Calu3 (cell line): Measurements from ENCODE around the gene LRP5. TPM values are rescaled to one million over a fixed set of nuclear protein-coding genes. Genes with fewer than 3 reads are reported as not detected.

Experiments used
- BruUV-seq: library from RNA; stranded (reverse); fragments of 400-500 nt; replicated peaks from 2 replicates; lab custom pipeline; 2021; lab: Mats Ljungman, UMichigan
- CTCF ChIA-PET: fragments of 300-600 bp; sonication (Branson Sonifier 250); formaldehyde crosslinking; loops from one replicate; lab custom pipeline; 2022; ENCODE audit warnings: antibody characterized with exemption; lab: Charles Lee
- DNase-seq: peaks from one replicate; pipeline ENCODE4 v3.0.0; 2022
- H3K27ac Mint-ChIP-seq: one replicate; pipeline ENCODE4 v1.8.0; 2022; ENCODE audit warnings: mixed read lengths; ENCODE audit not compliant: unreplicated experiment
- H3K27me3 Mint-ChIP-seq: one replicate; pipeline ENCODE4 v1.8.0; 2022; ENCODE audit warnings: mixed read lengths; ENCODE audit not compliant: unreplicated experiment
- H3K36me3 Mint-ChIP-seq: one replicate; pipeline ENCODE4 v1.8.0; 2022; ENCODE audit warnings: mild to moderate bottlenecking, moderate library complexity, mixed read lengths; ENCODE audit not compliant: insufficient read depth, unreplicated experiment
- H3K4me1 Mint-ChIP-seq: one replicate; pipeline ENCODE4 v1.8.0; 2022; ENCODE audit warnings: mild to moderate bottlenecking, low read depth, mixed read lengths; ENCODE audit not compliant: unreplicated experiment
- H3K4me3 Mint-ChIP-seq: one replicate; pipeline ENCODE4 v1.8.0; 2022; ENCODE audit warnings: mild to moderate bottlenecking, low read depth, moderate library complexity, mixed read lengths; ENCODE audit not compliant: unreplicated experiment
- H3K9me3 Mint-ChIP-seq: one replicate; pipeline ENCODE4 v1.8.0; 2022; ENCODE audit warnings: low read depth, mixed read lengths; ENCODE audit not compliant: unreplicated experiment
- intact Hi-C: fragments of 100-400 bp; cut with micrococcal nuclease; formaldehyde crosslinking; loops from one replicate; pipeline ENCODE4 v1.10.0; 2022; ENCODE audit not compliant: unreplicated experiment
- total RNA-seq: library from RNA; stranded (reverse); gene quantifications from 2 replicates; pipeline ENCODE4 v1.2.3, GENCODE V29; 2022
- TF ChIP-seq, protein P1 (sequence below): fragments of 200-600 bp; IDR thresholded peaks from one replicate; pipeline ENCODE4 v1.8.0; 2022; ENCODE audit warnings: antibody characterized with exemption; ENCODE audit not compliant: unreplicated experiment

Gene LRP5
- total RNA-seq, 1 experiment from 2014 or later = 82.0 TPM

- no peak overlapping the region for H3K4me3 Mint-ChIP-seq
- no peaks in the 10 kb centered on the region for H3K27me3 Mint-ChIP-seq
- H3K36me3 Mint-ChIP-seq = peaks cover 22% of the 10 kb centered on the region
- BruUV-seq = no TSS peak
- TF ChIP-seq, protein P1, sequence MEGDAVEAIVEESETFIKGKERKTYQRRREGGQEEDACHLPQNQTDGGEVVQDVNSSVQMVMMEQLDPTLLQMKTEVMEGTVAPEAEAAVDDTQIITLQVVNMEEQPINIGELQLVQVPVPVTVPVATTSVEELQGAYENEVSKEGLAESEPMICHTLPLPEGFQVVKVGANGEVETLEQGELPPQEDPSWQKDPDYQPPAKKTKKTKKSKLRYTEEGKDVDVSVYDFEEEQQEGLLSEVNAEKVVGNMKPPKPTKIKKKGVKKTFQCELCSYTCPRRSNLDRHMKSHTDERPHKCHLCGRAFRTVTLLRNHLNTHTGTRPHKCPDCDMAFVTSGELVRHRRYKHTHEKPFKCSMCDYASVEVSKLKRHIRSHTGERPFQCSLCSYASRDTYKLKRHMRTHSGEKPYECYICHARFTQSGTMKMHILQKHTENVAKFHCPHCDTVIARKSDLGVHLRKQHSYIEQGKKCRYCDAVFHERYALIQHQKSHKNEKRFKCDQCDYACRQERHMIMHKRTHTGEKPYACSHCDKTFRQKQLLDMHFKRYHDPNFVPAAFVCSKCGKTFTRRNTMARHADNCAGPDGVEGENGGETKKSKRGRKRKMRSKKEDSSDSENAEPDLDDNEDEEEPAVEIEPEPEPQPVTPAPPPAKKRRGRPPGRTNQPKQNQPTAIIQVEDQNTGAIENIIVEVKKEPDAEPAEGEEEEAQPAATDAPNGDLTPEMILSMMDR = no peak
- CTCF ChIA-PET = no interaction called here
- H3K27ac Mint-ChIP-seq = no peak overlapping the region
- intact Hi-C loops = loop anchor here (10.0 kb wide), 1 partner anchor 70 kb away; the partner anchor contains the start of gene LRP5
- no peak for DNase-seq
- no peaks in the 10 kb centered on the region for H3K9me3 Mint-ChIP-seq
- peaks cover 20% of the 10 kb centered on the region for H3K4me1 Mint-ChIP-seq
These were observed 72.2 kb downstream of the LRP5 start for GRCh38 chr11:68384530-68385081.

GRCh38 chr11:68385128-68385527, 72.7 kb downstream of the LRP5 start:
- intact Hi-C loops = loop anchor here (10.0 kb wide), 1 partner anchor 70 kb away; the partner anchor contains the start of gene LRP5
- Mint-ChIP-seq H3K27me3 (no peaks in the 10 kb centered on the region), H3K36me3 (peaks cover 17% of the 10 kb centered on the region), H3K4me1 (peaks cover 14% of the 10 kb centered on the region), H3K4me3 (no peak overlapping the region), H3K27ac (no peak overlapping the region), H3K9me3 (no peaks in the 10 kb centered on the region)
- CTCF ChIA-PET = no interaction called here
- BruUV-seq = no TSS peak
- no peak for DNase-seq
- TF ChIP-seq, protein P1 = no peak

- intact Hi-C loops = loop anchor here (10.0 kb wide), 1 partner anchor 72 kb away; the partner anchor contains the start of gene LRP5
These were observed 74.1 kb downstream of the LRP5 start for GRCh38 chr11:68386331-68386978.

DNA sequence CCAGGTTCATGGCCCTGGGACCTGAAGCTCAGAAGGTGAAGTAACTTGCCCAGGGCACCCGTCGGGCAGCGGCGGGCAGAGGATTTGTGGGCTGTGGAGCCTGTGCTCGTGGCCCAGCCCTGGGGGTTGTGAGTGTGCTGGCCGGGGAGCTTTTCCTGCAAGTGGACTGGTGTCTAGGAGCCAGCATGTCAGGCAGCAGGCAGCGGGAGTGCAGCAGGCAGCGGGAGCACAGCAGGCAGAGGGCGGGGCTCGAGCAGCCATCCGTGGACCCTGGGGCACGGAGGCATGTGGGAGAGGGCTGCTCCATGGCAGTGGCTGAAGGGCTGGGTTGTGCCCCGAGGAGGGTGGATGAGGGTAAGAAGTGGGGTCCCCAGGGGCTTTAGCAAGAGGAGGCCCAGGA, 75.4 kb downstream of the LRP5 start:
- H3K27ac Mint-ChIP-seq = no peak overlapping the region
- CTCF ChIA-PET = interaction anchor here (0.6 kb wide), 1 partner anchor 205 kb away, joined by 5 read pairs; no protein-coding TSS in a partner anchor

More at GRCh38 chr11:68386331-68386978, 74.1 kb downstream of the LRP5 start:
- Mint-ChIP-seq H3K27me3 (no peaks in the 10 kb centered on the region), H3K27ac (no peak overlapping the region), H3K4me3 (no peak overlapping the region), H3K4me1 (peaks cover 1% of the 10 kb centered on the region), H3K9me3 (no peaks in the 10 kb centered on the region), H3K36me3 (peaks cover 23% of the 10 kb centered on the region)
- no peak for DNase-seq
- no TSS peak for BruUV-seq
- CTCF ChIA-PET = no interaction called here
- TF ChIP-seq, protein P1 = no peak

More for the DNA sequence above, 75.4 kb downstream of the LRP5 start:
- intact Hi-C loops = loop anchor here (10.0 kb wide), 1 partner anchor 73 kb away; the partner anchor contains the start of gene LRP5
- Mint-ChIP-seq H3K4me3 (no peak overlapping the region), H3K4me1 (no peaks in the 10 kb centered on the region), H3K27me3 (no peaks in the 10 kb centered on the region), H3K36me3 (peaks cover 23% of the 10 kb centered on the region), H3K9me3 (no peaks in the 10 kb centered on the region)
- TF ChIP-seq, protein P1 = no peak
- DNase-seq = no peak
- no TSS peak for BruUV-seq
